H1 (cell line): Measurements from ENCODE around the gene CHRNA3. TPM values are rescaled to one million over a fixed set of nuclear protein-coding genes. Genes with fewer than 3 reads are reported as not detected.

Source experiments
- CTCF ChIA-PET: fragments of 300-600 bp; sonication (Branson Sonifier 250); formaldehyde crosslinking; loops from one replicate; lab custom pipeline; 2021; ENCODE audit not compliant: partially characterized antibody; lab: Charles Lee
- POLR2A ChIA-PET: fragments of 300-600 bp; sonication (Branson Sonifier 250); formaldehyde crosslinking; loops from one replicate; lab custom pipeline; 2021; ENCODE audit warnings: inconsistent platforms; ENCODE audit not compliant: partially characterized antibody; lab: Charles Lee
- DNase-seq, 2 experiments: peaks; one replicate each; pipeline versions ENCODE4 v3.0.0 to v3.0.0-alpha.2; 2010 to 2022; ENCODE audit warnings: low spot score in 2 of 2, low read depth in 1 of 2, mixed read lengths in 1 of 2
- FAIRE-seq: peaks from 2 replicates; lab custom pipeline; 2011; peaks lifted over from hg19 to GRCh38; lab: Jason Lieb, UNC
- H2AFZ ChIP-seq: 2 replicates; pipeline ENCODE4 v1.8.1; 2012; ENCODE audit warnings: low read length, inconsistent platforms
- H2AK5ac ChIP-seq: 2 replicates; pipeline ENCODE4 v1.6.1; 2013; ENCODE audit warnings: low read depth, low read length
- H2BK120ac ChIP-seq: replicated peaks from 2 replicates; pipeline ENCODE3; 2013; ENCODE audit warnings: low read depth, low read length, inconsistent platforms
- H2BK12ac ChIP-seq: 2 replicates; pipeline ENCODE4 v1.6.1; 2013; ENCODE audit warnings: low read depth, low read length
- H2BK15ac ChIP-seq: 2 replicates; pipeline ENCODE4 v1.6.1; 2013; ENCODE audit warnings: low read length
- H2BK20ac ChIP-seq: 2 replicates; pipeline ENCODE4 v1.6.1; 2013; ENCODE audit warnings: low read length
- H2BK5ac ChIP-seq: 2 replicates; pipeline ENCODE4 v1.6.1; 2013; ENCODE audit warnings: low read depth, low read length
- H3K14ac ChIP-seq: 2 replicates; pipeline ENCODE4 v1.6.1; 2013; ENCODE audit warnings: inconsistent platforms; ENCODE audit not compliant: insufficient read length
- H3K18ac ChIP-seq: 2 replicates; pipeline ENCODE4 v1.6.1; 2013; ENCODE audit warnings: low read length; ENCODE audit errors: extremely low read depth
- H3K23ac ChIP-seq: 2 replicates; pipeline ENCODE4 v1.6.1; 2013; ENCODE audit warnings: inconsistent platforms; ENCODE audit not compliant: insufficient read length
- H3K23me2 ChIP-seq: 2 replicates; pipeline ENCODE4 v1.6.1; 2013; ENCODE audit warnings: low read depth, low read length
- H3K27ac ChIP-seq: 2 replicates; pipeline ENCODE4 v1.6.1; 2011; ENCODE audit warnings: low read depth, low read length, inconsistent platforms
- H3K27me3 ChIP-seq, 4 experiments: replicated peaks in 1 of 4; 1 replicate in 1 of 4; 2 replicates in 3 of 4; pipeline versions ENCODE4 v1.6.1 to v1.8.1; 2011 to 2013; ENCODE audit warnings: low read length in 3 of 4, mild to moderate bottlenecking in 3 of 4, inconsistent platforms in 2 of 4, mixed read lengths in 2 of 4, moderate library complexity in 1 of 4; ENCODE audit not compliant: control insufficient read depth in 3 of 4, insufficient read depth in 3 of 4; ENCODE audit errors: extremely low read depth in 1 of 4
- H3K36me3 ChIP-seq, 4 experiments: 2 replicates each; pipeline versions ENCODE4 v1.6.1 to v1.8.1; 2011 to 2013; ENCODE audit warnings: mild to moderate bottlenecking in 4 of 4, low read length in 3 of 4, moderate library complexity in 2 of 4, control low read depth in 1 of 4, inconsistent platforms in 1 of 4; ENCODE audit not compliant: insufficient read depth in 4 of 4, control insufficient read depth in 2 of 4
- H3K4ac ChIP-seq: replicated peaks from 2 replicates; pipeline ENCODE3; 2013; ENCODE audit warnings: low read length, low read depth, mixed read lengths, inconsistent platforms; ENCODE audit not compliant: insufficient read length
- H3K4me1 ChIP-seq, 4 experiments: replicated peaks in 1 of 4; 1 replicate in 1 of 4; 2 replicates in 3 of 4; pipeline versions ENCODE4 v1.6.1 to v1.8.1; 2011 to 2013; ENCODE audit warnings: low read length in 3 of 4, inconsistent platforms in 2 of 4, mixed read lengths in 1 of 4; ENCODE audit not compliant: insufficient read depth in 4 of 4, control insufficient read depth in 3 of 4
- H3K4me2 ChIP-seq, 2 experiments: 2 replicates each; pipeline versions ENCODE4 v1.6.1 to v1.8.1; 2011 to 2013; ENCODE audit warnings: low read depth in 2 of 2, low read length in 2 of 2, control low read depth in 1 of 2, inconsistent platforms in 1 of 2, mild to moderate bottlenecking in 1 of 2; ENCODE audit not compliant: insufficient read depth in 1 of 2
- H3K4me3 ChIP-seq, 4 experiments: fragments of 200-600, 300-600 bp in 1 of 4; sonication (generic), shearing (Covaris generic), sonication (Bioruptor Twin) in 1 of 4; 2 replicates each; pipeline versions ENCODE4 v1.5.1 to v1.8.1; 2011 to 2016; ENCODE audit warnings: low read length in 4 of 4, low read depth in 3 of 4, control low read depth in 2 of 4, inconsistent platforms in 2 of 4, mild to moderate bottlenecking in 2 of 4, mixed read lengths in 1 of 4, moderate library complexity in 1 of 4; ENCODE audit not compliant: insufficient read depth in 2 of 4; ENCODE audit errors: extremely low read depth in 1 of 4
- H3K56ac ChIP-seq: replicated peaks from 2 replicates; pipeline ENCODE3; 2013; ENCODE audit warnings: low read depth, mild to moderate bottlenecking, mixed read lengths, low read length, inconsistent platforms; ENCODE audit not compliant: insufficient read length
- H3K79me1 ChIP-seq: 2 replicates; pipeline ENCODE4 v1.6.1; 2013; ENCODE audit warnings: low read depth, low read length, control low read depth
- H3K79me2 ChIP-seq, 2 experiments: 2 replicates each; pipeline versions ENCODE4 v1.6.1 to v1.8.1; 2012 to 2013; ENCODE audit warnings: low read length in 2 of 2, mild to moderate bottlenecking in 2 of 2, inconsistent platforms in 1 of 2; ENCODE audit not compliant: insufficient read depth in 2 of 2, control insufficient read depth in 1 of 2
- H3K9ac ChIP-seq, 4 experiments: replicated peaks in 1 of 4; 1 replicate in 1 of 4; 2 replicates in 3 of 4; pipeline versions ENCODE4 v1.6.1 to v1.8.1; 2011 to 2013; ENCODE audit warnings: low read depth in 3 of 4, low read length in 3 of 4, control low read depth in 2 of 4, mild to moderate bottlenecking in 2 of 4, moderate library complexity in 2 of 4, inconsistent platforms in 1 of 4; ENCODE audit errors: extremely low read depth in 1 of 4
- H3K9me3 ChIP-seq, 2 experiments: 2 replicates each; pipeline versions ENCODE4 v1.6.1 to v1.8.1; 2012 to 2013; ENCODE audit warnings: mild to moderate bottlenecking in 2 of 2, moderate library complexity in 2 of 2, control low read depth in 1 of 2, inconsistent platforms in 1 of 2, low read depth in 1 of 2, low read length in 1 of 2, mixed read lengths in 1 of 2; ENCODE audit not compliant: insufficient read depth in 2 of 2
- H4K20me1 ChIP-seq, 2 experiments: replicated peaks in 1 of 2; 2 replicates each; pipeline versions ENCODE3 to v1.8.1; 2011 to 2013; ENCODE audit warnings: inconsistent platforms in 2 of 2, low read length in 2 of 2, mild to moderate bottlenecking in 1 of 2; ENCODE audit not compliant: insufficient read depth in 2 of 2, control insufficient read depth in 1 of 2
- H4K5ac ChIP-seq: 2 replicates; pipeline ENCODE4 v1.6.1; 2013; ENCODE audit warnings: low read length, low read depth, mixed read lengths, inconsistent platforms; ENCODE audit not compliant: insufficient read length
- H4K8ac ChIP-seq: 2 replicates; pipeline ENCODE4 v1.8.0; 2013; ENCODE audit warnings: mild to moderate bottlenecking, moderate library complexity, low read length, inconsistent platforms; ENCODE audit not compliant: insufficient read depth; ENCODE audit errors: extremely low read depth
- H4K91ac ChIP-seq: replicated peaks from 2 replicates; pipeline ENCODE3; 2013; ENCODE audit warnings: low read length, mixed read lengths, inconsistent platforms; ENCODE audit not compliant: insufficient read length
- BRCA1 ChIP-seq: IDR thresholded peaks from 2 replicates; pipeline ENCODE4 v1.6.1; 2012; ENCODE audit warnings: low read depth, low read length, improper control_type of control experiment
- CBX5 ChIP-seq: fragments of 300-800, 300-1000 bp; sonication (generic); IDR thresholded peaks from 2 replicates; pipeline ENCODE4 v1.7.1; 2016; ENCODE audit warnings: antibody characterized with exemption, low read length, low read depth
- CBX8 ChIP-seq: fragments of 300-800, 300-1000 bp; sonication (generic); IDR thresholded peaks from 2 replicates; pipeline ENCODE4 v1.7.1; 2016; ENCODE audit warnings: low read depth, low read length, borderline replicate concordance
- GTF2F1 ChIP-seq: IDR thresholded peaks from 2 replicates; pipeline ENCODE4 v1.6.1; 2012; ENCODE audit warnings: low read depth, low read length, improper control_type of control experiment, borderline replicate concordance
- HDAC2 ChIP-seq, 2 experiments: fragments of 300-600 bp in 1 of 2; sonication (generic) in 1 of 2; IDR thresholded peaks; 2 replicates each; pipeline ENCODE4 v1.6.1; 2011 to 2012; ENCODE audit warnings: low read depth in 2 of 2, low read length in 2 of 2, mild to moderate bottlenecking in 2 of 2, moderate library complexity in 2 of 2, borderline replicate concordance in 1 of 2, inconsistent platforms in 1 of 2
- JUND ChIP-seq: IDR thresholded peaks from 2 replicates; pipeline ENCODE4 v1.6.1; 2011; ENCODE audit warnings: mild to moderate bottlenecking, improper control_type of control experiment, low read length
- POLR2A ChIP-seq, 2 experiments: IDR thresholded peaks; 1 replicate in 1 of 2; 2 replicates in 1 of 2; pipeline ENCODE4 v1.6.1; 2011; ENCODE audit warnings: low read depth in 2 of 2, low read length in 2 of 2, mild to moderate bottlenecking in 2 of 2; ENCODE audit errors: control extremely low read depth in 1 of 2
- POU5F1 ChIP-seq: IDR thresholded peaks from 2 replicates; pipeline ENCODE4 v1.6.1; 2011; ENCODE audit warnings: low read depth, mild to moderate bottlenecking, low read length, moderate library complexity
- RNF2 ChIP-seq: fragments of 200-900, 300-1000 bp; sonication (generic); IDR thresholded peaks from 2 replicates; pipeline ENCODE4 v1.7.1; 2016; ENCODE audit warnings: borderline replicate concordance, low read depth, mild to moderate bottlenecking, antibody characterized with exemption, low read length; ENCODE audit not compliant: poor library complexity, severe bottlenecking; ENCODE audit errors: missing control alignments
- SIRT6 ChIP-seq: IDR thresholded peaks from one replicate; pipeline ENCODE4 v1.7.1; 2012; ENCODE audit warnings: low read length, inconsistent platforms
- SP1 ChIP-seq: IDR thresholded peaks from 2 replicates; pipeline ENCODE4 v1.6.1; 2011; ENCODE audit warnings: low read depth, low read length
- SP4 ChIP-seq: IDR thresholded peaks from 2 replicates; pipeline ENCODE4 v1.6.1; 2012; ENCODE audit warnings: low read length, inconsistent platforms
- USF2 ChIP-seq: IDR thresholded peaks from 2 replicates; pipeline ENCODE4 v1.6.1; 2011; ENCODE audit warnings: low read length, improper control_type of control experiment
- ZNF274 ChIP-seq: IDR thresholded peaks from 2 replicates; pipeline ENCODE4 v1.7.0; 2012; ENCODE audit warnings: low read length, borderline replicate concordance; ENCODE audit errors: extremely low read depth
- WGBS, 2 experiments: shearing (Covaris generic) in 1 of 2; methylation state at CpG; one replicate each; pipeline versions ENCODE4 v1.1.6 to v1.1.7; 2013 to 2015; ENCODE audit warnings: low lambda C conversion rate in 2 of 2, mixed read lengths in 2 of 2, inconsistent platforms in 1 of 2, low coverage in 1 of 2, missing lambda C conversion rate in 1 of 2; ENCODE audit not compliant: insufficient replicate concordance in 2 of 2, insufficient coverage in 1 of 2, insufficient read length in 1 of 2; ENCODE audit errors: extremely low coverage in 1 of 2, missing lambda C conversion rate in 1 of 2; 5-methylcytosine and 5-hydroxymethylcytosine counted together
- polyA plus RNA-seq, 7 experiments: library from polyadenylated mRNA; depleted of rRNA in 3 of 7; stranded (reverse) in 5 of 7; unstranded in 2 of 7; fragments of >200 nt in 5 of 7; fragments of 200-250 nt in 2 of 7; gene quantifications; 1 replicate in 5 of 7; 2 replicates in 1 of 7; 4 replicates in 1 of 7; pipeline versions ENCODE4 v1.2.1 to v1.2.3, GENCODE V29; 2011 to 2013; ENCODE audit warnings: missing spikeins in 2 of 7, mixed read lengths in 2 of 7
- total RNA-seq: library from RNA; stranded (reverse); fragmentation: NEBNext Ultra II Directional; extraction: Animal tissue kit (Norgen Biotek cat#: 25700); gene quantifications from 2 replicates; pipeline ENCODE4 v1.2.1, GENCODE V29; 2021

Gene CHRNA3
- total and polyA plus RNA-seq, 2 of the 8 experiments (the other 6 are each of a cell fraction or from before 2014, with no cell fraction given), result 2.1 to 4.7 TPM

- H2BK15ac ChIP-seq, result no peak overlapping the region
- CTCF ChIA-PET, result interaction anchor here (0.8 to 1.8 kb wide), 5 partner anchors 9 to 533 kb away, joined by 3 to 5 read pairs (median 3); no protein-coding TSS in a partner anchor
- no peak overlapping the region for H3K18ac ChIP-seq
- no peak overlapping the region for H2BK120ac ChIP-seq
- no peak overlapping the region for H3K27ac ChIP-seq
- H4K5ac ChIP-seq, result no peak overlapping the region
- no peak overlapping the region for H4K91ac ChIP-seq
- no peak for FAIRE-seq
- H4K8ac ChIP-seq, result no peak overlapping the region
- H3K4ac ChIP-seq, result no peak overlapping the region
- H3K4me1 ChIP-seq, result peaks cover 2 to 16% (median 7%) of the 10 kb centered on the region in 4 experiments; a peak in 6 of 7 replicates
- H3K23ac ChIP-seq, result no peak overlapping the region
- no peak overlapping the region for H2AK5ac ChIP-seq
- no peak overlapping the region for H3K14ac ChIP-seq
- H2BK20ac ChIP-seq, result no peak overlapping the region
- H2AFZ ChIP-seq, result no peak overlapping the region
- H3K23me2 ChIP-seq, result peaks cover 7% of the 10 kb centered on the region; the same call in 1 of the 2 replicates
- no peak overlapping the region for H2BK5ac ChIP-seq
- no peaks in the 10 kb centered on the region for H3K9me3 ChIP-seq
- no peak for DNase-seq
- no peak overlapping the region for H3K56ac ChIP-seq
- no peaks in the 10 kb centered on the region for H3K79me1 ChIP-seq
- WGBS, 2 experiments, result 88% methylated on average over 4 of the region's 4 CpGs; no CpG with 5 or more reads in 1 of the 2 experiments
- H3K9ac ChIP-seq, result no peak overlapping the region
- no peak overlapping the region for H3K4me3 ChIP-seq
- H3K79me2 ChIP-seq, result no peaks in the 10 kb centered on the region
- no peak overlapping the region for H3K4me2 ChIP-seq
- H4K20me1 ChIP-seq, result no peaks in the 10 kb centered on the region
- no peak overlapping the region for H2BK12ac ChIP-seq
- H3K27me3 ChIP-seq, result peaks cover 0 to 3% (median 3%) of the 10 kb centered on the region in 4 experiments; a peak in 2 of 7 replicates
- no peaks in the 10 kb centered on the region for H3K36me3 ChIP-seq
- POLR2A ChIA-PET, result no interaction called here
- TF ChIP-seq SP4 (no peak), GTF2F1 (no peak), USF2 (no peak), POLR2A (IDR thresholded peaks at IDR 0.05; ENCODE audit: control extremely low read depth in 1 of 2, low read depth in 2 of 2, low read length in 2 of 2) (no peak), SP1 (no peak), HDAC2 (IDR thresholded peaks at IDR 0.05; ENCODE audit: borderline replicate concordance in 1 of 2, low read depth in 2 of 2, low read length in 2 of 2) (no peak), SIRT6 (no peak), CBX8 (no peak), BRCA1 (no peak), CBX5 (no peak), JUND (no peak), POU5F1 (no peak), RNF2 (no peak), ZNF274 (no peak)
Observed at GRCh38 chr15:78645009-78645408, 24.2 kb upstream of the CHRNA3 start.
